C4-2B (cell line): ENCODE results near the gene MMP25.

Source experiments
- H3K27ac ChIP-seq: fragments of 450-650 bp; 2 replicates; pipeline ENCODE4 v1.5.1; 2017
- CTCF ChIP-seq: fragments of 450-650 bp; conservative IDR thresholded peaks from 2 replicates; pipeline ENCODE4 v1.5.1; 2017; ENCODE audit warnings: mild to moderate bottlenecking
- ZFX ChIP-seq: fragments of 450-650 bp; IDR thresholded peaks from 2 replicates; pipeline ENCODE4 v1.6.1; 2017

Gene MMP25

GRCh38 chr16:3017794-3018506 lies 28.4 kb upstream of the MMP25 start, which contains the start of gene CLDN6:
TSS of gene CLDN6 (minus strand) at chr16:3018183. CDS start at chr16:3016021, 2,162 bp downstream.
- TF ChIP-seq CTCF (no peak; the same call in 1 of the 2 replicates), ZFX (no peak)
- H3K27ac ChIP-seq = no peak within 1 kb of the TSS

GRCh38 chr16:3019594-3020246 lies 26.6 kb upstream of the MMP25 start:
- TF ChIP-seq ZFX = no peak
- TF ChIP-seq CTCF = no peak
- H3K27ac ChIP-seq = peak overlapping the region; percentile 69

- peak within 1 kb of the TSS; percentile 69 for H3K27ac ChIP-seq
- no peak for TF ChIP-seq ZFX
- TF ChIP-seq CTCF = no peak; the same call in 1 of the 2 replicates
Measured at GRCh38 chr16:3020247-3020603, 26.1 kb upstream of the MMP25 start, which contains the start of gene TNFRSF12A. TSS of gene TNFRSF12A (plus strand) at chr16:3020368. CDS start at chr16:3020398, 30 bp downstream.

GRCh38 chr16:3020604-3021448 lies 25.5 kb upstream of the MMP25 start:
- TF ChIP-seq CTCF = no peak
- no peak for TF ChIP-seq ZFX
- peak overlapping the region; percentile 69 for H3K27ac ChIP-seq

- H3K27ac ChIP-seq = peak overlapping the region; percentile 69
- TF ChIP-seq CTCF (peak; percentile 57), ZFX (no peak)
Measured at GRCh38 chr16:3021449-3022207, 24.7 kb upstream of the MMP25 start.

- H3K27ac ChIP-seq = peak overlapping the region; percentile 69; the same call in 1 of the 2 replicates
- no peak for TF ChIP-seq ZFX
- TF ChIP-seq CTCF = no peak
Measured at GRCh38 chr16:3022208-3022683, 24.1 kb upstream of the MMP25 start.
